Lung (tissue), 12 donors: Measurements from ENCODE around the gene PSMD13. TPM values are rescaled to one million over a fixed set of nuclear protein-coding genes. Genes with fewer than 3 reads are reported as not detected.

Experiments
- ATAC-seq: fragments of 200-7000 bp; cut with Tn5 transposase; one replicate; pipeline ENCODE4 v1.9.1; 2020; ENCODE audit warnings: moderate number of reproducible peaks; ENCODE audit not compliant: insufficient read depth, low FRiP score
- DNase-seq, 3 donors: peaks; one replicate each; pipeline ENCODE4 v3.0.0-alpha.2; 2013 to 2017
- H3K27ac ChIP-seq, 2 donors: one replicate each; pipeline ENCODE4 v1.5.1; 2013; ENCODE audit warnings: mild to moderate bottlenecking in 2 of 2, moderate library complexity in 2 of 2, control low read depth in 1 of 2, inconsistent platforms in 1 of 2, low read depth in 1 of 2, low read length in 1 of 2
- H3K27me3 ChIP-seq, 3 donors: one replicate each; pipeline ENCODE4 v1.5.1; 2013; ENCODE audit warnings: low read length in 2 of 3; ENCODE audit not compliant: control insufficient read depth in 3 of 3, insufficient read depth in 3 of 3
- H3K36me3 ChIP-seq, 4 donors: one replicate each; pipeline ENCODE4 v1.5.1; 2013; ENCODE audit warnings: low read length in 4 of 4, mild to moderate bottlenecking in 1 of 4, moderate library complexity in 1 of 4; ENCODE audit not compliant: control insufficient read depth in 4 of 4, insufficient read depth in 4 of 4
- H3K4me1 ChIP-seq, 5 donors: one replicate each; pipeline ENCODE4 v1.5.1; 2013; ENCODE audit warnings: low read length in 5 of 5, mild to moderate bottlenecking in 2 of 5, moderate library complexity in 1 of 5; ENCODE audit not compliant: control insufficient read depth in 5 of 5, insufficient read depth in 5 of 5
- H3K4me3 ChIP-seq: one replicate; pipeline ENCODE4 v1.5.1; 2013; ENCODE audit warnings: mild to moderate bottlenecking, control low read depth, moderate library complexity
- H3K9ac ChIP-seq, 2 donors: one replicate each; pipeline ENCODE4 v1.5.1; 2013; ENCODE audit warnings: low read length in 2 of 2, control low read depth in 1 of 2; ENCODE audit not compliant: insufficient read depth in 1 of 2
- H3K9me3 ChIP-seq, 4 donors: one replicate each; pipeline ENCODE4 v1.5.1; 2013; ENCODE audit warnings: low read length in 3 of 4, mild to moderate bottlenecking in 1 of 4, moderate library complexity in 1 of 4; ENCODE audit not compliant: control insufficient read depth in 4 of 4, insufficient read depth in 3 of 4
- CTCF ChIP-seq: IDR thresholded peaks from 2 replicates; pipeline ENCODE4 v1.5.1; 2012; ENCODE audit warnings: mild to moderate bottlenecking; ENCODE audit errors: control extremely low read depth, extremely low read depth
- WGBS, 2 donors: extraction: QIAGEN DNeasy Blood & Tissue Kit; methylation state at CpG; one replicate each; pipeline ENCODE4 v1.1.7; 2013; 5-methylcytosine and 5-hydroxymethylcytosine counted together
- polyA plus RNA-seq, 2 donors: library from polyadenylated mRNA; stranded (reverse); fragments of 200-250 nt; gene quantifications; one replicate each; pipeline ENCODE4 v1.2.1, GENCODE V29; 2013
- total RNA-seq, 2 donors: library from RNA; depleted of rRNA in 1 of 2; stranded (reverse); fragments of >200 nt in 1 of 2; gene quantifications; one replicate each; pipeline ENCODE4 v1.2.1, GENCODE V29; 2014 to 2021
- donor health status: control.
- donor health status: control.
- donor health status: Bipolar disorder and iron deficiency.
- donor health status: healthy.
- donor health status: DM: yes; HTN: yes; CAD: no.

PSMD13 gene
- total and polyA plus RNA-seq, 4 donors: 75.2 to 184 (median 145) TPM

GRCh38 chr11:205221-206001, 31.4 kb upstream of the PSMD13 start:
- H3K36me3 ChIP-seq: peaks cover 0 to 28% (median 23%) of the 10 kb centered on the region in 4 donors
- no peaks in the 10 kb centered on the region for H3K27me3 ChIP-seq
- no peak for ATAC-seq
- no peaks in the 10 kb centered on the region for H3K9me3 ChIP-seq
- no peak overlapping the region for H3K9ac ChIP-seq
- no peak for TF ChIP-seq CTCF
- peak overlapping the region in 1 of 2 donors; percentile 18 for H3K27ac ChIP-seq
- DNase-seq: no peak
- H3K4me1 ChIP-seq: peaks cover 0 to 25% (median 19%) of the 10 kb centered on the region in 5 donors
- whole genome bisulfite sequencing, 2 donors: 92 to 96% methylated on average over 16 of the region's 16 CpGs
- no peak overlapping the region for H3K4me3 ChIP-seq

- WGBS, 2 donors: 86 to 95% methylated on average over 7 of the region's 7 CpGs
- Histone ChIP-seq H3K27me3 (no peaks in the 10 kb centered on the region), H3K9ac (peak overlapping the region in 1 of 2 donors; percentile 81), H3K36me3 (peaks cover 0 to 29% (median 27%) of the 10 kb centered on the region in 4 donors), H3K9me3 (no peaks in the 10 kb centered on the region), H3K4me1 (peaks cover 0 to 28% (median 19%) of the 10 kb centered on the region in 5 donors), H3K4me3 (no peak overlapping the region), H3K27ac (peak overlapping the region in 1 of 2 donors; percentile 18)
- TF ChIP-seq CTCF: no peak
- DNase-seq: no peak
- no peak for ATAC-seq
Measured at GRCh38 chr11:206002-206384, 30.8 kb upstream of the PSMD13 start.

- Histone ChIP-seq H3K9me3 (no peaks in the 10 kb centered on the region), H3K27me3 (no peaks in the 10 kb centered on the region), H3K9ac (peak overlapping the region; percentile 61 to 81), H3K4me3 (peak overlapping the region; percentile 86), H3K36me3 (peaks cover 2 to 35% (median 34%) of the 10 kb centered on the region in 4 donors), H3K4me1 (peaks cover 0 to 28% (median 20%) of the 10 kb centered on the region in 5 donors), H3K27ac (peak overlapping the region; percentile 95 to 97)
- no peak for ATAC-seq
- TF ChIP-seq CTCF: no peak
- DNase-seq: peak in 1 of 3 donors; percentile 12
- WGBS, 2 donors: 1 to 3% methylated on average over 38 to 39 of the region's 39 CpGs
Measured at GRCh38 chr11:206526-207207, 30.1 kb upstream of the PSMD13 start.
